ENCODE results near the gene BEAN1.

GRCh38 chr16:66467611-66468010 lies 40.5 kb downstream of the BEAN1 start:
- TF ChIP-seq CTCF (IDR thresholded peaks at IDR 0.05; ENCODE audit: low read depth, low read length, poor library complexity, severe bottlenecking) (no peak), EZH2phosphoT487 (IDR thresholded peaks at IDR 0.05; ENCODE audit: borderline replicate concordance, low read length) (no peak)

Data from DOHH2 (cell line).